ENCODE measurements around the gene CYB5R4.

CYB5R4 gene

DNA sequence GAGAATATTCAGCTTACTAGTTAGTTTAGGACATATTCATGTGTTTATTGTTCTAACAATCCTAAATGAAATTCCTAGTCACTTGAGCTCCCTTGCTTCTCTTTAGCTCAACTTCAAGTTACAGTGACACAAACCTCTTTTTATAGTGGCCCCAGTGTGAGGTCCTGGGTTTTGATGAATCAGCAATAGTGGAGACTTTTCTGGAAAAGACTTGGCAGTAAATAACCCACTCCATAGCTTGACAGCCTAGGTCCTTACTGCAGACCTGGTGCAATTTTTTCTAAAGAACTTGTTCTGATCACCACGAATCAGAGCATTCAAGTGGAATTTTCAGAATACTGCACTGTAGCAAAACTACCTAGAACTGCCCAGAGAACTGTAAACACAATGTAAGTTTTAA, 13.2 kb upstream of the CYB5R4 start:
- Histone ChIP-seq H3K79me2 (ENCODE audit: insufficient read depth, low read length) (no peaks in the 10 kb centered on the region), H3K9ac (ENCODE audit: low read depth, low read length, poor library complexity, severe bottlenecking) (no peak overlapping the region), H3K27me3 (ENCODE audit: insufficient read depth, low read length, poor library complexity, severe bottlenecking) (no peaks in the 10 kb centered on the region), H3F3A (ENCODE audit: low read depth) (no peaks in the 10 kb centered on the region), H4K20me1 (ENCODE audit: insufficient read depth, low read length, poor library complexity, severe bottlenecking) (no peaks in the 10 kb centered on the region), H3K4me1 (ENCODE audit: insufficient read depth, low read length, poor library complexity, severe bottlenecking) (no peaks in the 10 kb centered on the region), H3K4me2 (ENCODE audit: low read depth, low read length, poor library complexity, severe bottlenecking) (no peak overlapping the region), H2AFZ (ENCODE audit: low read length) (no peak overlapping the region), H3K9me2 (replicated peaks; ENCODE audit: low read depth, low read length) (no peaks in the 10 kb centered on the region), H3K4me3 (ENCODE audit: low read length, poor library complexity, severe bottlenecking) (no peak overlapping the region), H3K36me3 (ENCODE audit: insufficient read depth, low read length) (no peaks in the 10 kb centered on the region), H3K9me3 (ENCODE audit: insufficient read depth, low read depth, low read length) (no peaks in the 10 kb centered on the region)
- TF ChIP-seq EZH2phosphoT487 (IDR thresholded peaks at IDR 0.05; ENCODE audit: borderline replicate concordance): no peak
- TF ChIP-seq, protein P1, sequence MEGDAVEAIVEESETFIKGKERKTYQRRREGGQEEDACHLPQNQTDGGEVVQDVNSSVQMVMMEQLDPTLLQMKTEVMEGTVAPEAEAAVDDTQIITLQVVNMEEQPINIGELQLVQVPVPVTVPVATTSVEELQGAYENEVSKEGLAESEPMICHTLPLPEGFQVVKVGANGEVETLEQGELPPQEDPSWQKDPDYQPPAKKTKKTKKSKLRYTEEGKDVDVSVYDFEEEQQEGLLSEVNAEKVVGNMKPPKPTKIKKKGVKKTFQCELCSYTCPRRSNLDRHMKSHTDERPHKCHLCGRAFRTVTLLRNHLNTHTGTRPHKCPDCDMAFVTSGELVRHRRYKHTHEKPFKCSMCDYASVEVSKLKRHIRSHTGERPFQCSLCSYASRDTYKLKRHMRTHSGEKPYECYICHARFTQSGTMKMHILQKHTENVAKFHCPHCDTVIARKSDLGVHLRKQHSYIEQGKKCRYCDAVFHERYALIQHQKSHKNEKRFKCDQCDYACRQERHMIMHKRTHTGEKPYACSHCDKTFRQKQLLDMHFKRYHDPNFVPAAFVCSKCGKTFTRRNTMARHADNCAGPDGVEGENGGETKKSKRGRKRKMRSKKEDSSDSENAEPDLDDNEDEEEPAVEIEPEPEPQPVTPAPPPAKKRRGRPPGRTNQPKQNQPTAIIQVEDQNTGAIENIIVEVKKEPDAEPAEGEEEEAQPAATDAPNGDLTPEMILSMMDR (conservative IDR thresholded peaks at IDR 0.05; ENCODE audit: low read length): no peak

DNA sequence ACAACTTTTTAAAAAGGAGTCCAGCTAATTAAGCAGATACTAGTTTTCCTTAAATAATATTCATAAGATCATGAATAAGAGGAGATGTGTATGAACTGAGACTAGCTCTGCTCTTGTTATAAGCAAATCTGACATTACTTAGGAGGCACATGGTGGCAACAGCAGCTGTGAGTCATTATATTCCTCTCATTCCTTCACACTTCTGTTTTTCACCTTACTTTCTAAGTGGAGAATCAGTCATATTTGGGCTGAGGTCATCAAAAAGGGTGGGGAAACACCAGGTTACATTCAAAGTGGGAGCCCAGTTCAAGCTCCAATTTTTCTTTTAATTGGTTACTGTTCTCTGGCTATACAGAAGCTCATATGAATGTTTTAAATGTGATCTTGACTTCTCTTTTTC, 12.3 kb upstream of the CYB5R4 start:
- Histone ChIP-seq H3K36me3 (ENCODE audit: insufficient read depth, low read length) (no peaks in the 10 kb centered on the region), H3K4me1 (ENCODE audit: insufficient read depth, low read length, poor library complexity, severe bottlenecking) (no peaks in the 10 kb centered on the region), H2AFZ (ENCODE audit: low read length) (no peak overlapping the region), H4K20me1 (ENCODE audit: insufficient read depth, low read length, poor library complexity, severe bottlenecking) (no peaks in the 10 kb centered on the region), H3F3A (ENCODE audit: low read depth) (no peaks in the 10 kb centered on the region), H3K79me2 (ENCODE audit: insufficient read depth, low read length) (no peaks in the 10 kb centered on the region), H3K9ac (ENCODE audit: low read depth, low read length, poor library complexity, severe bottlenecking) (no peak overlapping the region), H3K9me3 (ENCODE audit: insufficient read depth, low read depth, low read length) (no peaks in the 10 kb centered on the region), H3K9me2 (replicated peaks; ENCODE audit: low read depth, low read length) (no peaks in the 10 kb centered on the region), H3K4me2 (ENCODE audit: low read depth, low read length, poor library complexity, severe bottlenecking) (no peak overlapping the region), H3K27me3 (ENCODE audit: insufficient read depth, low read length, poor library complexity, severe bottlenecking) (no peaks in the 10 kb centered on the region), H3K4me3 (ENCODE audit: low read length, poor library complexity, severe bottlenecking) (no peak overlapping the region)
- TF ChIP-seq EZH2phosphoT487 (IDR thresholded peaks at IDR 0.05; ENCODE audit: borderline replicate concordance): no peak

DNA sequence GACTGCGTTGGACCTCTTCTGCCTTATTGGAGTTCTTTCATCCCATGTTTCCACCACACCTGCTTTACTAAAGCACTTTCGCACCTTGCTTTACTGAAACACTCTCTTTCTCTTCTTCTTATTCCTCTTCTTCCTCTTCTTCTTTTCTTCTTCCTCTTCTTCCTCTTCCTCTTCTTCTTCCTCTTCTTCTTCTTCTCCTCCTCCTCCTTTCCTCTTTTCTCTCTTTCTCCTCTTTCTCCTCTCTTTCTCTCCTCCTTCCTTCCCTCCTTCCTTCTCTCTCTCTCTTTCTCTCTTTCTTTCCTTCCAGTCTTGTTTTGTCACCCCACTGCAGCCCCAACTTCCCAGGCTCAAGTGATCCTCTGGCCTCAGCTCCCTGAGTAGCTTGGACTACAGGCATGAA, 10.4 kb upstream of the CYB5R4 start:
- TF ChIP-seq, protein P1 (conservative IDR thresholded peaks at IDR 0.05; ENCODE audit: low read length): no peak
- no peak for TF ChIP-seq EZH2phosphoT487 (IDR thresholded peaks at IDR 0.05; ENCODE audit: borderline replicate concordance)
- no peaks in the 10 kb centered on the region for H3K4me1 ChIP-seq (ENCODE audit: insufficient read depth, low read length, poor library complexity, severe bottlenecking)

DNA sequence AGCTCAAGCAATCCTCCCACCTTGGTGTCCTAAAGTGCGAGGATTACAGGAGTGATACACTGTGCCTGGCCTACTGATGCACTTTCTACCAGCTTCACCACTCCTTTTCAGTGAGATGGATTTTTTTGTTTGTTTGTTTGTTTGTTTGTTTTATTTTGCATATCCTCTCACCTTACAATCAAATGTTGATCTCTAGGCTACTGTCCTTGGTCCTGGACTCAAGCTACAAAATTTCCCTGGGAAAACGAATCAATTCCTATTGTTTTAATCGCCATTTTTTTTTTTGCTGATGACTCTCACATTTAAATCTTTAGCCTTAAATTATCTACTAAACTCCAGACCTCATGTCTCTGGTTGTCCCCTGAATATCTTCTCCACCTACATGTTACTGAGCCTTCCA, 9.9 kb upstream of the CYB5R4 start:
- Histone ChIP-seq H3K9me3 (ENCODE audit: insufficient read depth, low read depth, low read length) (no peaks in the 10 kb centered on the region), H3K36me3 (ENCODE audit: insufficient read depth, low read length) (no peaks in the 10 kb centered on the region), H4K20me1 (ENCODE audit: insufficient read depth, low read length, poor library complexity, severe bottlenecking) (no peaks in the 10 kb centered on the region), H3K9me2 (replicated peaks; ENCODE audit: low read depth, low read length) (no peaks in the 10 kb centered on the region), H3F3A (ENCODE audit: low read depth) (no peaks in the 10 kb centered on the region), H3K27me3 (ENCODE audit: insufficient read depth, low read length, poor library complexity, severe bottlenecking) (no peaks in the 10 kb centered on the region), H3K79me2 (ENCODE audit: insufficient read depth, low read length) (no peaks in the 10 kb centered on the region), H3K4me1 (ENCODE audit: insufficient read depth, low read length, poor library complexity, severe bottlenecking) (no peaks in the 10 kb centered on the region), H3K4me3 (ENCODE audit: low read length, poor library complexity, severe bottlenecking) (no peak overlapping the region), H3K4me2 (ENCODE audit: low read depth, low read length, poor library complexity, severe bottlenecking) (no peak overlapping the region), H2AFZ (ENCODE audit: low read length) (no peak overlapping the region), H3K9ac (ENCODE audit: low read depth, low read length, poor library complexity, severe bottlenecking) (no peak overlapping the region)
- TF ChIP-seq, protein P1 (conservative IDR thresholded peaks at IDR 0.05; ENCODE audit: low read length): no peak
- no peak for TF ChIP-seq EZH2phosphoT487 (IDR thresholded peaks at IDR 0.05; ENCODE audit: borderline replicate concordance)

More for the DNA sequence above, 10.4 kb upstream of the CYB5R4 start:
- Histone ChIP-seq H3K9me2 (replicated peaks; ENCODE audit: low read depth, low read length) (no peaks in the 10 kb centered on the region), H2AFZ (ENCODE audit: low read length) (no peak overlapping the region), H3K36me3 (ENCODE audit: insufficient read depth, low read length) (no peaks in the 10 kb centered on the region), H3K9me3 (ENCODE audit: insufficient read depth, low read depth, low read length) (no peaks in the 10 kb centered on the region), H4K20me1 (ENCODE audit: insufficient read depth, low read length, poor library complexity, severe bottlenecking) (no peaks in the 10 kb centered on the region), H3F3A (ENCODE audit: low read depth) (no peaks in the 10 kb centered on the region), H3K79me2 (ENCODE audit: insufficient read depth, low read length) (no peaks in the 10 kb centered on the region), H3K9ac (ENCODE audit: low read depth, low read length, poor library complexity, severe bottlenecking) (no peak overlapping the region), H3K4me2 (ENCODE audit: low read depth, low read length, poor library complexity, severe bottlenecking) (no peak overlapping the region), H3K27me3 (ENCODE audit: insufficient read depth, low read length, poor library complexity, severe bottlenecking) (no peaks in the 10 kb centered on the region), H3K4me3 (ENCODE audit: low read length, poor library complexity, severe bottlenecking) (no peak overlapping the region)
